Stimulated activated naive CD4-positive, alpha-beta T cell (primary cell): ENCODE data around the gene HNRNPL.
A peak's percentile ranks its signal among the peaks of the same experiment; 100 is the strongest.

Experiments
- DNase-seq, 6 experiments: peaks; one replicate each; lab custom pipeline; 2025; lab: John Stamatoyannopoulos, UW

HNRNPL gene

DNA sequence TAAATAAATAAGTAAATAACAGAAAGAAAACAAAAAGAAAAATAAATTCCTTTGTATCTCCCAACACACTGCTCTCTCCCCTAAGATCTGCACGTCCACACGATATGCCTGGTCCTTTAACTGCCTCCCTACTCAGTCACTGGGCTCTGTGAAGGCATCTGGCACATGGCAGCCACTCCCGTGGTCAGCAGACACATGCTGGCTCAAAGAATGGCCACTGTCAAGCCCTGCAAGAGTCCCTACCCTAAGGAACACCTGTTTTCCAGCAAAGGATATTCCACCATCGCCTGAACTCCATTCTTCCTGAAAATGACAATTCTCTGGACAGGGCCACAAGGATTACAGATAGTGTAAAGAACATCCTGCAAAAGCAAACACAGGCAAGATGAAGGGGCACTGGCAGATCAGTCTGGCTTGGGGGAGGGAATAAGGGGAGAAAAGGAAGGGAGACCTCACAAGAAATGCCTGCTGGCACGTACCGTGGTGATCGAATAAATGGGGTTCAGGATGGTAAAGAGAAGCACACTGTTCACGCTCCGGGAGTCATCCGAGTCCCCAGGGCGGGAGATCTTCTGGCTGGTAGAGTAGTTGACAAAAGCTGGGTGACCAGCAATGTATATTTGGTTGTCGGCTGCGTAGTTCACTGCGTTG lies 4.3 kb downstream of the HNRNPL start:
- DNase-seq, result no peak

DNA sequence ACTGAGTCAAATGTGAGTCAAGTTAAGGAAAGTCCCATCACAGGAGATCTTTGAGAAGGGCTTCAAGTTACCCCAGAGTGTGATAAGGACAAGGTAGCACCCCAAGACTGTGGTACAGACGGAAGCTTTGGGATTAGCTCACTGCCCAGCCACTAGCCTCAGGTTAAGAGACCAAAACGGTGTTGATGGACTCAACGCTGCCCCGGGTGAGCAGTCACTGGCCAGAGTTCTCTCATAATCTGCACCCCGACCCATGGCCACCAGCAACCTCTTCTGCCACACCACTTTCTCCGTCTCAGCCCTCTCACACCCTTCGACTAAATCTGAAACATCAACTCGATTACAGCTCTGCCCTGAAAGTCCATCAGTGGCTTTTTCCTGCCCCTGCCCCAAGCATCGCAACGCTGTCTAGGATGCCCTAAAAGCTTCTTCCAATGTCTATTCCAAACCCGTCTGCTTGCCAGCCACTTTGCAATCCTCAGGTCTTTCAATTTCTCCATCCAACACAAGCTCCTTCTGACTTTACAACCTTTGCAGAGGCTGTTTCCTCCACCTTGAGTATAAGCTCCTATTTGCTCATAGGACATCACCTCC lies 5.6 kb downstream of the HNRNPL start:
- no peak for DNase-seq

DNA sequence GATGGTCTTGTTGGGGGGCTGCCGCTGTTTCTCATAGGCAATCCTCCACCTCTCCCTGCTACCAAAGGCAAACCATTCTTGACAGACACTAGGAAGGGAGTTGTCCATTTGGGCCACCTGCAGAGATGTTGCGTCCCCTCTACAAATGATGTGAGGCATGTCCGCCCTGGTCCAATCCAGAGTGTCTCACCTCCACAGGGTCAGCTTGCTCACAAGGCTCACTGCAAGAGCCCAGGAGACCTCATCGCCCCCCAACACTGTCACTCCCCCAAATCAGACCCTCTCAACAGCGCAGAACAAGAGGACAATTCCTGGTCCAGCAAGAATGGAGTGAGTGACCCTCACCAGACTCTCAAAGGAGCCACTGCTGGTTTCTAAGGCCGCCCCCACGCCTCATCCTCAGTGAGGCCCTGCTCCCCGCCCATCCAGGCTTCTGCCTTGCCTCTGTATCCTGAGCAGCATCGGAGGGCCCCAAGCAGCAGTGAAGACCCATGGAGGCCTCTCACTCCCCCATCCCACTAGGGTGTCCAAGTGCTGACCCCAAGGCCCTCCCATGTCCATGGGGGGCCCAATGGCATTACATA lies 6.5 kb downstream of the HNRNPL start:
- no peak for DNase-seq

DNA sequence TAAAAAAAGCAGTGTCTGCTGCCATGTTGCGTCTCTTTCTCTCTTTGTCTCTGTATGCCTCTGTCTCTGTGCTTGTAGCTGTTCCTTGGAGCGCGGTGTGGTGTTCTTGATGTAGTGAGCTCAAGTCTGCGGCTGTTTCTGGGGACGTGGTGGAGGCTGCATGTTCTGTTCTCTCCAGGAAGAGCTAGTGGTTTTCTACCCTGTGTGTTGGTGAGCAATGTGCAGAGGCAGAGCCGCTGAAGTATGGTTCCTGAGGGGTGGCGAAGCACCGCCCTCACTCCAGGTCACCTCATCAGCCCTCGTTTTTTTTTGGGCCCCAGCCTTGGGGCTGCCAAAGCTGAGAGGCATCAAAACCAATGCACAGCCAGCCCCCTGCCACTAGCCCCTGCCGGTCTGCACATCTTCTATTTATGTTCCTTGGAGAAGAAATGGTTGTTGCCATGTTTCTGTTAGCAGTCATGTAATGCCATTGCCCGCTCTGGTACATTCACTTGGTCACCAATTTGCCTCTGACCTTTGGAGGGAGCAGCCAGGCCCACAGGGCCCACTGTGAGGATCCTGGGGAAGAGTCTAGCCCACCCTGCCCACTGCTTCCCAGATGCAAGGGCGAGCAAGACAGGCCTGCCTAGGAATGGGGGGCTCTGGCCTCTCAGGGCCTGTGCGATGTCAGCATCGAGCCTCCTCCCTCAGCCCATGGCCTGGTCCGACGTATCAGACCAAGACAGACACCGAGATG lies 7.2 kb downstream of the HNRNPL start:
- peak; percentile 53 to 85 (median 62) for DNase-seq

DNA sequence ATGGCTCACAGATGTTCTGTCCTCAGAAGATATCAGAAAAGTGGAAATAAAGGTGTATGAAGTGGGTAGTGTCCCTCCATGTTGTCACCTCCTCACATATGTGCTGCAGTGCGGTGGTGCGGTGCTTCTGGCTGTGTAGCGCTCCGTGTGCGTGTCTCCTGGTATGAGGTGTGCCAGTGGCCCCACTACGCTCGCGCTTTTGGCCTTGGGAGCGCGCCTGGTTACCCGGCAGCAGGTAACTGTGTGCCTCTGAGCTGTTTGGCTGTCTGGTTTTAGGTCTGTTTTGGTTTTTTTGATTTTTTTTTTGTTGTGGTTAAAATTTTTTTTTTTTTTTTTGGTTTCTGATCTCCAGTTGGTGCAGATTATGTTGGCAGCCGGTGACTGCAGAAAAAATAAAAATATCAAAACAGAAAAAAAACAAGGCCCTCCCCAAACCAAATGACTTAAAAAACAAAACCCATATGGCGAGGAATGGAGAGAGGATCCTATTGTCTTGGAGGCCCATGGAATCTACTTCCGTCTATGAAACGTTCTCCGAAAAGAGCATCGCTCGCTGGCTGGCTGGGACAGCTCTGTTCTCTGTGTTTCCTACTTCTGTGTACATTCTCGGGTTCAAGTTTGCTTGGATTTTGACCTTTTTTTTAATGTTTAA lies 7.9 kb downstream of the HNRNPL start:
- peak; percentile 61 to 85 (median 70) for DNase-seq

DNA sequence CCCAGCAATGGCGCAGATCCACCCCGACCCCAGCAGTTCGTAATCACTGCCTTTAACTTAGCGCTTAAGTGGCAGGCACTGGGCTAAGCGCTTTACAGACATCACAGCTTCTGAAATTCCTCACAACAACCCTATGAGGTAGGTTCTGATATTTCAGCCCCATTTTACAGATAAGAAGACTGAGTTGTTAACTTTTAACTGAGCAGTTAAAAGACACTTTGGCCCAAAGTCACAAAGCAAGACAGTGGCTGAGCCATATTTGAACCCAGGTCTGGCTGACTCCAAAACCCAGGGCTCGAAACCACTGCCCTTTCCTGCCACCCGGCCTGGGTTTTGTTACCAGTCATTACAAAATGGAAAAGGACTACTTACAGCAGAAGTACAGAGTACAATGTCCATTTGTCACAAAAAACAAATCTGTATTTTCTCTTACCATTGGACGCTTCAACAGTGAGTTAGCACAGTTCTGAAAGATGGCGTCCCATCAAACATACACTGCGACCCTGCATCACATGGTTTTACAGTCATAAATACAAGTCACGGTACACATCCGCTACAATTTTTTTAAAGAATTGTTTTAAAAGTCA lies 8.5 kb downstream of the HNRNPL start:
- DNase-seq, result no peak

DNA sequence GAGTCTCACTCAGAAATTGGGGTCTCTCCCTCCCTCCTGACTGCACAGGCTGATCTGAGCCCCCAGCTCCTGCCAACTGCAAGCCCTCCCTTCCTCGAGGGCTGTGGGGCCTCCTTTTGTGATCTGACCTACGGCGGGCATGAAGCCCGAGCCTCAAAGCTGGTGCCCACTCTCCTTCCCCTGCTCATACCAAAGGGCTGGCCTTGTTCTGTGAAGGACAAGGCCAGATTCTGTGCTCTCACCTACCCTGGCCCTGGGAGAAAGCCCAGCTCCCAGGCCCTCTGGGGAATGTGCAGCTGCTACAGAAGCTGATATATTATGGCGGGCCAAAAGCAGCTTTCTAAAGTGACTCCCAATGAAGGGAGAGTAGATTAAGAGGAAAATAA lies 9.2 kb downstream of the HNRNPL start:
- DNase-seq, result no peak

DNA sequence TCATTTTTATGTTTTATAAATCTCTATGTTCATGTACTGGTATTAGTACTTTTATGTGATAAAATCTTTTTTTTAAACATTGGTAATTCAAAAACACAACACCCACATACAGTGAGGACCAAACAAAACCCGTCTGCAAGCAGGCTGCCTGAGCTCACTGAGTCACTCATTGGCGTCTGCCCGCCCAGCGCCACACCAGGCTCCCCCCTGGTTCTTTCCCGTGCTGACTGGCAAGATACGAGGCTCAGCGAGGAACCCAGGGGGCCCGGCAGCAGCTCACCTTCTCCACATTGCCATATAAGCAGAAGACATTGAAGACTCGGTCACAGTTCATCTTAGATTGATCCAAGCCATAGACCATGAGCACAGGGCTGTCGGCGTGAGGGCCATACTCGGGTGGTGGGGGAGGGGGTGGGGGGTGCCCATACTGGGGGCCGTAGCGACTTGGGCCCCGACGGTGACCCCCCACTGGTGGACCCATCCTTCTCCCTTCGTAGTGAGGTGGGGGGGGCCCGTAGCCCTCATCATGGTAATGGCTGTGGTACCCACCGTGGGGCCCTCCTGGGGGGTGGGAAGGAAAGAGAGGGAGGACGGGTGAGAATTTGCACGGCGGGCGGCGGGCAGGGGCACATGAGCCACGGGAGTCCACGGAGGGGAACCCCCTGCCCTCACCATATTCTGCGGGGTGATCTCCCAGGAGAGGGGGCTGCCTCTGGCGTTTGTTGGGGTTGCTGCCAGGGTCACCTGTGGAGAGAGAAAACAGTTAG lies 9.8 kb downstream of the HNRNPL start:
- no peak for DNase-seq

DNA sequence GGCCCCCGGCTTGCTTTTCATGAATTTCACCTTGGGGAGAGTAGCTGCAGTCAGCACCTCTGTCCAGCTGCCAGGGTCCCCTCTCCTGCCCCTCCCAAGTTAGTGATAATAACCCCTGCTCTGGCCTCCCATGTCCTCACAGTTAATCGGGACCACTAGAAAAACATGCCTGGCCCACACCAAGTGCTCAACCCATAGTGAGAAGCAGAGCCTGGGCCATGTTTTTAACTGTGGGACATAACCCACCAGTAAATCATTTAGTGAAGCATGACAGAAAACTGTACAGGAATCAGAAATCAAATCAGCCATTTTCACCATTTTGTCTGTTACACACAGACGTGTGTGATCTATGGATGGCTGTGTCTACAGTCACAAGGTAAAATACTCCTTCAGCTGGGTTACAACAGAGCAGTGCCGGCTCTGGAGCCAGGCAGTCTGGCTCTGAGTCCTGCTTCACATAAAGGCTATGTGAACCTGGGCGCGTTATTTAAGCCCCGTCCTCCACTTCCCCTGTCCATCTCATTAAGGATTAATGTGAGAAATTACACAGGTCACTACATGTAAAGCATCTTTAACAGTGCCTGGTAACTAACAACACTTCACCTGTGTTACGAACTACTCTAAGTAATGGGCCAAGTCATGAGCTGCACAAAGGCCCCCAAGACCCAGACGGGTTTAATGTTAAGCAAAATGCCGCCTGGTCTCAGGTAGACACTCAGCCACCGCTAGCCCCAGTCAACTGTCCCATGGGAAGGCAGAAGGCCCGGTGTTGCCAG lies 10.6 kb downstream of the HNRNPL start:
- no peak for DNase-seq

DNA sequence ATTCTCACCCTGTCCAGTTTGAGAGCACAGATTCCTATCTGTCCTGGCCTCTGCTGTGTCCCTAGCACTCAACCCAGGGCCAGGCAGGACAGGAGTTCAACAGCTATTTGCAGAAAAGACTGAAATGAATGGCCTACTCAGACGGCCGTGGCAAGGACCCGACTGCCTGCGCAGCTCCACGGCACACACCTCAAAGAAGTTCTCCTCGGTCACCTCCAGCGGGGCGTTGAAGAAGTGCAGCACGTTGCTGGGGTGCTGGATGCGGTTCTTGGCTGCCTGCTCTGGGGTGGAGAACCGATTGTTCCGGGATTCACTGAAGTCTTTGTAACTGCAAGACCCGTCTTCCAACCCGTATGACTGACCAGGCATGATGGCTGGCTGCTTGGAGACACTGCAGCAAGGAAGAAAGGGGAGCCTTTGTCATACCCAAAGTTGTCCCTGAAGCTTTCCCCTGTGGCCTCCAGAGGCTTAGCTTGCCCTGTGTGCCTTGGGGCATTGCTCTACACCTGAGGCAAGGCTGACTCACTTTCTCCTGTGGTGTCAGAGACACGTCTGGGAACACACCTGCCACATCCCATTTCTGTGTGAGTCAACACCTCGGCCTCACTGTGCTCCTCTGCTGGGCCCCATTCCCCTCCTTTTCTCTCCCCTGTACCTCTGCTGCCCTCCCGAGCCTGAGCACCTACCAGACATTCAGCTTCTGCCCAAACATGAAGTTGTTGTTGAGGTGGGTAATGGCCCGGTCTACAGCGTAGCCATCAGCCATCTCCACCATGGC lies 11.4 kb downstream of the HNRNPL start:
- no peak for DNase-seq

DNA sequence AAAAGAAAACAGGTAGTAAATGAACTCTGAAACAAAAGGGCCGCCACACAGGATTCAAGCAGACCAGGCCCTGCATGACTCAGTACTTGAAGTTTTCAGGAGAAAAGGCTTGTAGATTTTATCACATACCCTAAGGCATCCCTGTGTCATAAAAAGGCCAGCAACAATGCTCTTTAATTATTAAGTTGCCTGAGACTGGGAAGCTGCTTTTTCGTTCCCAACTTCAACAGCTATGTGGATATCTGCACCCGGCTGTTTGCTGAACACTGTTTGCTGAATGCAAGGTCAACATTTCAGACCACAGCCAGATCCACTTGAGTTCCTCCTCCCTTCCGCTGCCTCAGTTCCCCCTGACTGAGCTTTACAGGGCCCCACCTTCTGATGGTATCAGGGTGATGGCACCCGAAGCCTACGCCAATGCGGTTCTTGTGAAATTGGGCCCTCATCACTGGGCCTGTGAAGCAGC lies 12.1 kb downstream of the HNRNPL start:
- no peak for DNase-seq

DNA sequence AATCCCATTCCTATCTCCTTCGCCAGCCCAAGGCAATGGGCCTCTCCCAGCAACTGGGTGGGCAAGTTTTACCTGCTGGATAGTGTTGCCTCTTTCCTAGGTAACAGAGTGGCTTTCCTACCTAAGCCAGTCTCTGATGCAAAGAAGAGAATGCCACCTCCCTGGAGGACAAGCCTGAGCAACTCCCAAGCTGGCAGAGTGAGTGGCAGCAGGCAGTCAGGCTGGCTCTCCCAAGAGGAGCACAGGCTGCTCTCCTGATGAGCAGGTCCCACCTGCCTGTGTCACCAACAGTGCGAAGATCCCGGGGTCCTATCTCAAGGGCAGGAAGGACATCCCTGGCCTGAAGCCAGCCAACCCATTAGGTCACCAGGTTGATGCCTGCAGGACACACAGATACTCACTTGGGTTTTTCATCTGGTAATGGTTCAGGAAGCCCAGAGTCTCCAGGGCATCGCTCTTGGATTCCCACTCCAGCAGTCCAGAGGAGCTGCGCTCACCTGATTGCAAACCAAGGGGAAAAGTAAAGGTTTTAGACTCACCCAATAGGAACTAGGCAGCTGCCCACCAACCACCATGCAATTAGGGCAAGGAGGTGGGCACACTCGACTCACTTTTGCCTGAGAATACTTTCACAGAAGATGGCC lies 12.7 kb downstream of the HNRNPL start:
- no peak for DNase-seq

DNA sequence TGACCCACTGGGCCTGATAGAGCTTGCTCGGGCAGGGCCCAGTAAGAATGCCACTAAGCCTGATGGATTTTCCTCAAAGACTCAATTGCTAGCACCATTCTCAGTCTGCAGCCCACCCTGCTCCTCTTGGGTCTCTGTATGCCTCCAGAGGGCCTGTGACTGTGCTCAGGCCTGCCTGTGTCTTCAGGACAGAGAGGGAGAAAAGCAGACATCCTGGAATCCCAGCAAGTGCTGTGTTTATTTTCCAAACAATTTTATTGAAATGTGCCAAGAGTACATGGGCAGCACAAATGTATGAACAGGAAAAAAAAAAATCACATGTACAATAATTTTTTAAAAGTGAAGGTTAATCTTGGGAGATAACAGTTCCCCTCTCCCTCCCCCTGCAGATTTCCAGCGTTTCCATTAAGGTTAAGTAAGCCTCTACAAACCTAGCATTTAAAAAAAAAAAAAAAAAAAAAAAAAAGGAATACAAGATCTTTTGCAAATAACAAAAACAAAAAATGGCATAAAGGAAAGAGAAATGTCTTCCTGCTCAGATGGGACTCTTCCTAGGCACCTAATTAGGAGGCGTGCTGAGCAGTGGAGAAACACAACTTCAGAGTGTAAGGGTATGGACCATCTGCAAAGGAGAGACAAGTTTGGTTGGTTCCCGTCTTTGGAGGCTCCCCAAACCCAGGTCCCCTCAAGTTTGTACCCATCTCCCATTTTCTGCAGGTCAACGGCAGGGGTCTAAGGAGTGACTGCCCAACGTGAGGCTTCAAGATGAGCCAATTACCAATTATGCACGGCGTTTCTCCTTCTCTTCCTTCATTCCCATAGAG lies 13.4 kb downstream of the HNRNPL start:
- DNase-seq, result no peak

DNA sequence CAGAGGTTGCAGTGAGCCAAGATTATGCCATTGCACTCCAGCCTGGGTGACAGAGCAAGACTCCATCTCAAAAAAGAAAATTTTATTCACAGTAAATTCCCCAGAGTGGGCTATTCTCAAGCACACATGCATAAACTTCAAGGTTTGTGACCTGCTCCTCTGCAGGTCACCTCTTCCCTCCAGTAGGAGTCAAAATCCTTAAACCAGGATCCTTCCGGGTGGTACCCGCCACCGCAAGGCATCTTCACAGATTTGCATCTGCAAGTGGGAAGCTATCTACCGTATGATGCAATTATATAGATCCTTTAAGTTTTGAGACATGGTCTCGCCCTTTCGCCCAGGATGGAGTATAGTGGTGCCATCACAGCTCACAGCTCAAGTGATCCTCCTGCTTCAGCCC lies 15.2 kb downstream of the HNRNPL start:
- DNase-seq, result no peak

DNA sequence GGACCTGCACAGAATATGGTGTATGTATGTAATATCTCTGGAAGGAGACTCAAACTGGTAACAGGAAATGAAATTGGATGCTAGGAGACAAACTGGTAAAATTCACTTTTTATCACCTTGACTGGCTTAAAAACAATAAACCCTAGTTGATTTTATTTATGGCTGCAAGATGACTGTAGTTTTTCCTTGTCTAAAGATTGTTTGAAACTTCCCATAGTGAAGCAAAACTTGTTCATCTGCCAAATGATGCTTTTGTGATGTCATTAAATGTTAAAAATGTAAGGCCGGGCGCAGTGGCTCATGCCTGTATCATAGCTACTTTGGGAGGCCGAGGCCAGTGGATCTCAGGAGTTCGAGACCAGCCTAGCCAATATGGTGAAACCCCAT lies 15.7 kb downstream of the HNRNPL start:
- no peak for DNase-seq

DNA sequence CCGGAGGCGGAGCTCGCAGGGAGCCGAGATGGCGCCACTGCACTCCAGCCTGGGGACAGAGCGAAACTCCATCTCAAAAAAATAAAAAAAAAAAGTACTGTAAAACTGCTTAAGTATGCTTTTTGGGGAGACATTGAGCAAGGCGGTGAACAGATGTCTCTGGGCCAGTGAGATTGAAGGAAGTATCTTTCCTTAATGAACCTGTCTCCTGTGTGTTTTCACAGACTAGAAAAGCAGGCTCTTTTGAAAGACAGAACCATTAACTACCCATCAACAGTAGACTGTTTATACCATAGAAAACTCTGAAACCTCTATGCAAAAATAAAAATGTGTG lies 16.7 kb downstream of the HNRNPL start:
- DNase-seq, result no peak

DNA sequence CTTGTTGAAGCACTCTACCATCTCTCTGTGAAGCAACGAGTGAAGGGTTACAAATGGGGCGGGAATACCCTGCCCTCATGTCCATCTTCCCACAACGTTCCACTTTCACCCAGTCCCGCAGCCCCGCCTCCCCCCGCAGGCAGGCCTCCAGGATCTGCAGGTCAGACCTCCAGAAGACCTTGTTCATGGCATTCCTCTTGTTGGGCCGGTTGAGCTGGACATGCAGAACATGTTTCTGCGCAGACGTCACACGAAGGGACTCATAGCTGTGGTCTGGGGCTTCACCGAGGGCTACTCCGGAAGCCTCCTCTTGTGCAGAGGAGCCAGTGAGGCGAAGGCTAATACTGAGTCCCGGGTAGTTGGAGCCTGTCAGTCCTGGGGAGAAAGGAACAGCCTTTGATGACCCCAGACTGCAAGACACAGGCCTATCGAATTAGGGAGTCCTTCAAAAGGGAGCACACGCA lies 18.6 kb downstream of the HNRNPL start:
- DNase-seq, result peak in 1 of 6 experiments; percentile 37

DNA sequence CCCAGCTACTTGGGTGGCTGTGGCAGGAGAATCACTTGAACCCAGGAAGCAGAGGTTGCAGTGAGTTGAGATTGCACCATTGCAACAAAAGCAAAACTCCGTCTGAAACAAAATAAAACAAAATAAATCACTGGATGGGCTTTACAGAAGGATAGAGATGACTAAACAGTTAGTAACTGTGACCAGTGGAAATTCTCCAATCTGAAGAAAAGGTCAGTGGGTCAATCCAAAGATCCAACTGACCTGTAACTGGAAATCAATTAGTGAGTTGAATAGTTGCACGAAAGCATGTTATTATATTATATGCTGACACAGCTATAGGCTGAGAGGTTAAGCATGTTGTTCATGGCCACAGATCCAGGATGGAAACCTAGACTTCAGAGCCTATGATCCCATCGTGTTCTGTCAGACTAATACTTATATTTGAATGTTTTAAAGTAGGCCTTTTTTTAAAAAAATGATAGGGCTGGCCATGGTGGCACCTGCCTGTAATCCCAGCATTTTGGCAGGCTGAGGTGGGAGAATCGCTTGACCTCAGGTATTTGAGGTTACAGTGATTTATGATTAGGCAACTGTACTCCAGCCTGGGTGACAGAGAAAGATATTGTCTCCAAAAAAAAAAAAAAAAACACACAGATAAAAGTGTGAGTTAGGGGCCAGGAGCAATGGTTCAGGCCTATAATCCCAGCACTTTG lies 19.6 kb downstream of the HNRNPL start:
- DNase-seq, result no peak
